Endothelial cell of umbilical vein (primary cell): ENCODE data around the gene CTNNA2. TPM values are rescaled to one million over a fixed set of nuclear protein-coding genes. Genes with fewer than 3 reads are reported as not detected.

Source experiments
- BruUV-seq: library from RNA; stranded (reverse); fragments of 400-500 nt; replicated peaks from 2 replicates; lab custom pipeline; 2021; lab: Mats Ljungman, UMichigan
- CTCF ChIA-PET: fragments of 300-600, 350-600 bp; sonication (Branson Sonifier 250); formaldehyde crosslinking; loops from one replicate; lab custom pipeline; 2021; ENCODE audit warnings: antibody characterized with exemption, inconsistent platforms; lab: Charles Lee
- POLR2A ChIA-PET: fragments of 300-600, 350-600 bp; sonication (Branson Sonifier 250); formaldehyde crosslinking; loops from one replicate; lab custom pipeline; 2021; ENCODE audit warnings: antibody characterized with exemption, inconsistent platforms; lab: Charles Lee
- DNase-seq: peaks from one replicate; pipeline ENCODE4 v3.0.0-alpha.2; 2011; ENCODE audit warnings: low read depth, low spot score
- FAIRE-seq: peaks from 2 replicates; lab custom pipeline; 2011; peaks lifted over from hg19 to GRCh38; lab: Jason Lieb, UNC
- H2AFZ ChIP-seq: 2 replicates; pipeline ENCODE4 v1.6.0; 2012; ENCODE audit warnings: low read depth, low read length, control low read depth, inconsistent platforms
- H3K27ac ChIP-seq: 2 replicates; pipeline ENCODE4 v1.5.1; 2011; ENCODE audit warnings: low read depth, mild to moderate bottlenecking, control low read depth, low read length, moderate library complexity; ENCODE audit not compliant: insufficient read depth
- H3K27me3 ChIP-seq, 2 experiments: 2 replicates each; pipeline versions ENCODE4 v1.6.0 to v1.6.1; 2011; ENCODE audit warnings: low read length in 2 of 2, mixed read lengths in 1 of 2; ENCODE audit not compliant: control insufficient read depth in 2 of 2, insufficient read depth in 2 of 2
- H3K36me3 ChIP-seq, 2 experiments: 2 replicates in 1 of 2; 3 replicates in 1 of 2; pipeline ENCODE4 v1.5.1; 2011; ENCODE audit warnings: low read length in 2 of 2, mild to moderate bottlenecking in 1 of 2, moderate library complexity in 1 of 2; ENCODE audit not compliant: control insufficient read depth in 2 of 2, insufficient read depth in 2 of 2; ENCODE audit errors: extremely low read depth in 1 of 2
- H3K4me1 ChIP-seq: 3 replicates; pipeline ENCODE4 v1.5.1; 2011; ENCODE audit warnings: mild to moderate bottlenecking, low read length; ENCODE audit not compliant: control insufficient read depth, insufficient read depth; ENCODE audit errors: extremely low read depth
- H3K4me2 ChIP-seq: 2 replicates; pipeline ENCODE4 v1.6.1; 2011; ENCODE audit warnings: low read length, control low read depth, mixed read lengths; ENCODE audit not compliant: insufficient read depth
- H3K4me3 ChIP-seq, 3 experiments: fragments of 200-600 bp in 1 of 3; sonication (generic), shearing (Covaris generic) in 1 of 3; replicated peaks in 1 of 3; 2 replicates each; pipeline ENCODE4 v1.5.1; 2011 to 2016; ENCODE audit warnings: control low read depth in 3 of 3, low read length in 3 of 3, mild to moderate bottlenecking in 2 of 3, inconsistent platforms in 1 of 3, low read depth in 1 of 3, moderate library complexity in 1 of 3; ENCODE audit not compliant: insufficient read depth in 1 of 3
- H3K79me2 ChIP-seq: 2 replicates; pipeline ENCODE4 v1.6.0; 2012; ENCODE audit warnings: low read length, inconsistent platforms; ENCODE audit not compliant: control insufficient read depth, insufficient read depth
- H3K9ac ChIP-seq: replicated peaks from 2 replicates; pipeline ENCODE3; 2011; ENCODE audit warnings: low read length, control low read depth; ENCODE audit not compliant: insufficient read depth; ENCODE audit errors: extremely low read depth
- H3K9me1 ChIP-seq: replicated peaks from 3 replicates; pipeline ENCODE4 v1.6.0; 2011; ENCODE audit warnings: mild to moderate bottlenecking, low read length; ENCODE audit not compliant: control insufficient read depth, insufficient read depth; ENCODE audit errors: extremely low read depth
- H3K9me3 ChIP-seq: replicated peaks from 2 replicates; pipeline ENCODE4 v1.5.1; 2012; ENCODE audit warnings: low read length, inconsistent platforms; ENCODE audit not compliant: control insufficient read depth, insufficient read depth
- H4K20me1 ChIP-seq: replicated peaks from 2 replicates; pipeline ENCODE3; 2011; ENCODE audit warnings: mild to moderate bottlenecking, low read length; ENCODE audit not compliant: control insufficient read depth, insufficient read depth; ENCODE audit errors: extremely low read depth
- CTCF ChIP-seq, 2 donors: IDR thresholded peaks; 1 replicate in 1 of 2; 2 replicates in 1 of 2; pipeline ENCODE4 v1.5.1; 2011; ENCODE audit warnings: low read length in 2 of 2, mild to moderate bottlenecking in 2 of 2, moderate library complexity in 2 of 2, control low read depth in 1 of 2, inconsistent platforms in 1 of 2, low read depth in 1 of 2; ENCODE audit not compliant: insufficient read depth in 1 of 2; ENCODE audit errors: extremely low read depth in 1 of 2
- EZH2 ChIP-seq: IDR thresholded peaks from 2 replicates; pipeline ENCODE4 v1.6.1; 2012; ENCODE audit warnings: borderline replicate concordance, low read depth, mild to moderate bottlenecking, moderate library complexity, low read length, inconsistent platforms; ENCODE audit not compliant: severe bottlenecking
- FOS ChIP-seq: IDR thresholded peaks from 2 replicates; pipeline ENCODE4 v1.6.1; 2011; ENCODE audit warnings: mild to moderate bottlenecking, low read length, moderate library complexity, borderline replicate concordance; ENCODE audit not compliant: insufficient read depth
- GATA2 ChIP-seq: IDR thresholded peaks from 2 replicates; pipeline ENCODE4 v1.7.0; 2011; ENCODE audit warnings: low read depth, mild to moderate bottlenecking, moderate library complexity, mixed read lengths, low read length; ENCODE audit not compliant: insufficient read length, insufficient read depth
- JUN ChIP-seq: IDR thresholded peaks from 2 replicates; pipeline ENCODE4 v1.6.1; 2011; ENCODE audit warnings: borderline replicate concordance, low read depth; ENCODE audit not compliant: insufficient read length, insufficient read depth
- MAX ChIP-seq: IDR thresholded peaks from 2 replicates; pipeline ENCODE4 v1.6.1; 2011; ENCODE audit not compliant: insufficient read depth, insufficient read length
- MYC ChIP-seq: IDR thresholded peaks from one replicate; pipeline ENCODE4 v1.6.1; 2011; ENCODE audit warnings: mild to moderate bottlenecking, low read depth, low read length
- POLR2A ChIP-seq: IDR thresholded peaks from 2 replicates; pipeline ENCODE4 v1.6.1; 2012; ENCODE audit warnings: low read depth, mild to moderate bottlenecking, control low read depth, low read length
- POLR2AphosphoS5 ChIP-seq: IDR thresholded peaks from 2 replicates; pipeline ENCODE4 v1.6.1; 2012; ENCODE audit warnings: low read depth, mild to moderate bottlenecking, control low read depth, low read length, moderate library complexity; ENCODE audit not compliant: insufficient read depth
- dilution Hi-C: fragments of 300-500 bp; cut with MboI; formaldehyde crosslinking; loops from one replicate; pipeline ENCODE4 v1.15.0; 2019; ENCODE audit warnings: low sequenced_read_pairs; ENCODE audit not compliant: extremely low pct_ligation_motif_present
- intact Hi-C: fragments of 100-400 bp; cut with micrococcal nuclease; formaldehyde crosslinking; loops from one replicate; pipeline ENCODE4 v1.10.0; 2022
- polyA plus RNA-seq, 4 experiments: library from polyadenylated mRNA; depleted of rRNA in 3 of 4; stranded (reverse) in 3 of 4; unstranded in 1 of 4; fragments of >200 nt; gene quantifications; 2 replicates each; pipeline versions ENCODE4 v1.2.1 to v1.2.3, GENCODE V29; 2011 to 2012; ENCODE audit warnings: missing spikeins in 1 of 4
- total RNA-seq: library from RNA; stranded (reverse); gene quantifications from 2 replicates; pipeline ENCODE4 v1.2.3, GENCODE V29; 2021

The CTNNA2 gene
- total and polyA plus RNA-seq, 2 donors (not counting 3 experiments of a cell fraction or from before 2014, with no cell fraction given), result not detected

GRCh38 chr2:80501874-80502624 is 989.2 kb downstream of the CTNNA2 start:
- BruUV-seq, result no TSS peak
- Histone ChIP-seq H3K27ac (no peak overlapping the region), H3K4me3 (no peak overlapping the region), H3K4me2 (no peak overlapping the region), H3K36me3 (no peaks in the 10 kb centered on the region), H3K27me3 (no peaks in the 10 kb centered on the region), H2AFZ (no peak overlapping the region), H3K9ac (no peak overlapping the region), H3K9me3 (no peaks in the 10 kb centered on the region), H3K79me2 (no peaks in the 10 kb centered on the region), H3K4me1 (no peaks in the 10 kb centered on the region), H4K20me1 (no peaks in the 10 kb centered on the region), H3K9me1 (no peaks in the 10 kb centered on the region)
- CTCF ChIA-PET, result no interaction called here
- TF ChIP-seq FOS (no peak), JUN (no peak), POLR2AphosphoS5 (no peak), EZH2 (no peak), POLR2A (no peak), MAX (no peak), CTCF (IDR thresholded peaks at IDR 0.05; ENCODE audit: extremely low read depth in 1 of 2, insufficient read depth in 1 of 2, low read depth in 1 of 2, low read length in 2 of 2) (no peak), MYC (no peak), GATA2 (no peak)
- dilution Hi-C loops, result no loop called here
- DNase-seq, result no peak
- POLR2A ChIA-PET, result no interaction called here
- intact Hi-C loops, result no loop called here
- FAIRE-seq, result no peak
